DND-41 (cell line): ENCODE results near the gene TMIE.

ENCODE experiments used
- EZH2 ChIP-seq: IDR thresholded peaks from 3 replicates; pipeline ENCODE4 v1.6.1; 2012; ENCODE audit warnings: borderline replicate concordance, low read depth, mild to moderate bottlenecking, moderate library complexity, low read length, inconsistent platforms; ENCODE audit not compliant: severe bottlenecking
- TF ChIP-seq, protein P1 (sequence below): IDR thresholded peaks from 2 replicates; pipeline ENCODE4 v1.5.1; 2012; ENCODE audit warnings: borderline replicate concordance, low read length, moderate library complexity, mild to moderate bottlenecking; ENCODE audit not compliant: poor library complexity, severe bottlenecking; ENCODE audit errors: extremely low read depth

DNA sequence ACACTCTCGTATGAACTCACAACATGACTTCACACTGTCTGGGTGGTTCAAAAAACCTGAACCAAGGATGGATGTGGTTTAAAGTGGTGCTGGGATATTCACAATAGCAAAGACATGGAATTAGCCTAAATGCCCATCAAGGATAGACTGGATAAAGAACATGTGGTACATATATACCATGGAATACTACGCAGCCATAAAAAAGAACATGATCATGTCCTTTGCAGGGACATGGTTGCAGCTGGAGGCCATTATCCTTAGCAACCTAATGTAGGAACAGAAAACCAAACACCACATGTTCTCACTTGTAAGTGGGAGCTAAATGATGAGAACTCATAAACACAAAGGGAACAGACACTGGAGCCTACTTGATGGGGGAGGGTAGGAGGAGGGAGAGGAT lies 19.8 kb downstream of the TMIE start:
- TF ChIP-seq, protein P1, sequence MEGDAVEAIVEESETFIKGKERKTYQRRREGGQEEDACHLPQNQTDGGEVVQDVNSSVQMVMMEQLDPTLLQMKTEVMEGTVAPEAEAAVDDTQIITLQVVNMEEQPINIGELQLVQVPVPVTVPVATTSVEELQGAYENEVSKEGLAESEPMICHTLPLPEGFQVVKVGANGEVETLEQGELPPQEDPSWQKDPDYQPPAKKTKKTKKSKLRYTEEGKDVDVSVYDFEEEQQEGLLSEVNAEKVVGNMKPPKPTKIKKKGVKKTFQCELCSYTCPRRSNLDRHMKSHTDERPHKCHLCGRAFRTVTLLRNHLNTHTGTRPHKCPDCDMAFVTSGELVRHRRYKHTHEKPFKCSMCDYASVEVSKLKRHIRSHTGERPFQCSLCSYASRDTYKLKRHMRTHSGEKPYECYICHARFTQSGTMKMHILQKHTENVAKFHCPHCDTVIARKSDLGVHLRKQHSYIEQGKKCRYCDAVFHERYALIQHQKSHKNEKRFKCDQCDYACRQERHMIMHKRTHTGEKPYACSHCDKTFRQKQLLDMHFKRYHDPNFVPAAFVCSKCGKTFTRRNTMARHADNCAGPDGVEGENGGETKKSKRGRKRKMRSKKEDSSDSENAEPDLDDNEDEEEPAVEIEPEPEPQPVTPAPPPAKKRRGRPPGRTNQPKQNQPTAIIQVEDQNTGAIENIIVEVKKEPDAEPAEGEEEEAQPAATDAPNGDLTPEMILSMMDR, result no peak
- no peak for TF ChIP-seq EZH2
